HCT116 (cell line): ENCODE results near the gene MTG2. TPM values are rescaled to one million over a fixed set of nuclear protein-coding genes. Genes with fewer than 3 reads are reported as not detected.

Source experiments
- ATAC-seq: fragments of 200-7000 bp; cut with Tn5 transposase; 2 replicates; pipeline ENCODE4 v1.9.1; 2020; ENCODE audit warnings: mild to moderate bottlenecking, moderate library complexity
- BruUV-seq: library from RNA; stranded (reverse); fragments of 400-500 nt; replicated peaks from 2 replicates; lab custom pipeline; 2021; lab: Mats Ljungman, UMichigan
- CTCF ChIA-PET: fragments of 300-600 bp; sonication (Branson Sonifier 250); formaldehyde crosslinking; loops from one replicate; lab custom pipeline; 2021; ENCODE audit warnings: antibody characterized with exemption; lab: Charles Lee
- POLR2A ChIA-PET: fragments of 300-600, 350-600 bp; sonication (Branson Sonifier 250); formaldehyde crosslinking; loops from one replicate; lab custom pipeline; 2021; ENCODE audit warnings: antibody characterized with exemption; lab: Charles Lee
- RAD21 ChIA-PET, 2 experiments: fragments of 300-600 bp; sonication (Branson Sonifier 250); formaldehyde crosslinking; loops; one replicate each; lab custom pipeline; 2023; ENCODE audit warnings: low total read pairs in 2 of 2; ENCODE audit not compliant: uncharacterized antibody in 2 of 2, unreplicated experiment in 2 of 2, low non-redundant PET in 1 of 2; lab: Charles Lee
- DNase-seq: peaks from one replicate; pipeline ENCODE4 v3.0.0-alpha.2; 2010; ENCODE audit warnings: low read depth, low spot score
- H2AFZ ChIP-seq: fragments of 200-600 bp; shearing (Covaris generic), sonication (generic); 2 replicates; pipeline ENCODE4 v1.6.1; 2017; ENCODE audit warnings: low read depth, mixed run types, mixed read lengths, antibody characterized with exemption, low read length; ENCODE audit not compliant: poor library complexity, severe bottlenecking
- H3K27ac ChIP-seq: 2 replicates; pipeline ENCODE4 v1.5.1; 2012; ENCODE audit warnings: low read depth, low read length
- H3K27me3 ChIP-seq: fragments of 200-600 bp; sonication (generic); 2 replicates; pipeline ENCODE4 v1.6.1; 2016; ENCODE audit warnings: mixed run types, low read length, mixed read lengths; ENCODE audit not compliant: insufficient read depth
- H3K36me3 ChIP-seq, 2 experiments: fragments of 200-500 bp in 1 of 2; fragments of 200-600 bp in 1 of 2; sonication (Bioruptor generic) in 1 of 2; sonication (generic) in 1 of 2; 2 replicates each; pipeline versions ENCODE4 v1.5.1 to v1.6.1; 2014 to 2016; ENCODE audit warnings: low read length in 2 of 2, inconsistent platforms in 1 of 2, mixed read lengths in 1 of 2, mixed run types in 1 of 2; ENCODE audit not compliant: insufficient read depth in 2 of 2, control insufficient read depth in 1 of 2
- H3K4me1 ChIP-seq, 2 experiments: fragments of 200-600 bp in 1 of 2; sonication (generic) in 1 of 2; 2 replicates each; pipeline versions ENCODE4 v1.5.1 to v1.6.1; 2012 to 2017; ENCODE audit warnings: low read length in 2 of 2, inconsistent platforms in 1 of 2, mild to moderate bottlenecking in 1 of 2, mixed read lengths in 1 of 2, mixed run types in 1 of 2, moderate library complexity in 1 of 2; ENCODE audit not compliant: insufficient read depth in 2 of 2, control insufficient read depth in 1 of 2
- H3K4me2 ChIP-seq: fragments of 200-600 bp; sonication (generic); 2 replicates; pipeline ENCODE4 v1.6.1; 2017; ENCODE audit warnings: mixed run types, low read length, mixed read lengths
- H3K4me3 ChIP-seq, 2 experiments: fragments of 200-600 bp in 1 of 2; sonication (generic) in 1 of 2; replicated peaks in 1 of 2; 2 replicates each; pipeline ENCODE4 v1.5.1; 2011 to 2016; ENCODE audit warnings: low read length in 2 of 2, control low read depth in 1 of 2, low read depth in 1 of 2, mild to moderate bottlenecking in 1 of 2, mixed read lengths in 1 of 2, mixed run types in 1 of 2
- H3K79me2 ChIP-seq: fragments of 200-600 bp; sonication (generic); 2 replicates; pipeline ENCODE4 v1.6.1; 2017; ENCODE audit warnings: mild to moderate bottlenecking, mixed run types, low read length, moderate library complexity, mixed read lengths; ENCODE audit not compliant: insufficient read depth
- H3K9ac ChIP-seq: fragments of 200-600 bp; sonication (generic); 2 replicates; pipeline ENCODE4 v1.6.1; 2016; ENCODE audit warnings: low read length, mixed read lengths
- H3K9me2 ChIP-seq: fragments of 200-600 bp; sonication (generic), shearing (Covaris generic); 2 replicates; pipeline ENCODE4 v1.6.1; 2017; ENCODE audit warnings: mixed run types, mild to moderate bottlenecking, moderate library complexity; ENCODE audit not compliant: insufficient read depth
- H3K9me3 ChIP-seq, 2 experiments: fragments of 200-500 bp in 1 of 2; fragments of 200-600 bp in 1 of 2; sonication (Bioruptor generic) in 1 of 2; sonication (generic) in 1 of 2; 2 replicates each; pipeline ENCODE4 v1.6.1; 2014 to 2017; ENCODE audit warnings: low read length in 2 of 2, mixed read lengths in 2 of 2, inconsistent platforms in 1 of 2, low read depth in 1 of 2, mild to moderate bottlenecking in 1 of 2, mixed run types in 1 of 2, moderate library complexity in 1 of 2; ENCODE audit not compliant: control insufficient read depth in 1 of 2, insufficient read depth in 1 of 2
- H4K20me1 ChIP-seq: fragments of 200-600 bp; sonication (generic), shearing (Covaris generic); 2 replicates; pipeline ENCODE4 v1.6.1; 2017; ENCODE audit warnings: mixed run types, mild to moderate bottlenecking, moderate library complexity; ENCODE audit not compliant: insufficient read depth
- ATF3 ChIP-seq: IDR thresholded peaks from 2 replicates; pipeline ENCODE4 v1.6.1; 2012
- CBX3 ChIP-seq: IDR thresholded peaks from 2 replicates; pipeline ENCODE4 v1.6.1; 2012; ENCODE audit warnings: low read depth
- CEBPB ChIP-seq: IDR thresholded peaks from 2 replicates; pipeline ENCODE4 v1.6.1; 2012; ENCODE audit warnings: low read depth
- CTCF ChIP-seq, 3 experiments: fragments of 200-600 bp in 1 of 3; sonication (generic) in 1 of 3; IDR thresholded peaks in 2 of 3; conservative IDR thresholded peaks in 1 of 3; 2 replicates each; pipeline ENCODE4 v1.5.1; 2012 to 2017; ENCODE audit warnings: low read depth in 2 of 3, low read length in 2 of 3, antibody characterized with exemption in 1 of 3, borderline replicate concordance in 1 of 3, control low read depth in 1 of 3, mild to moderate bottlenecking in 1 of 3, mixed read lengths in 1 of 3, mixed run types in 1 of 3, moderate library complexity in 1 of 3; ENCODE audit not compliant: insufficient read depth in 1 of 3
- EGR1 ChIP-seq: IDR thresholded peaks from 2 replicates; pipeline ENCODE4 v1.6.1; 2012; ENCODE audit warnings: low read depth
- ELF1 ChIP-seq: IDR thresholded peaks from 2 replicates; pipeline ENCODE4 v1.6.1; 2012; ENCODE audit warnings: low read depth, borderline replicate concordance
- EZH2 ChIP-seq: fragments of 200-600 bp; sonication (generic); IDR thresholded peaks from 2 replicates; pipeline ENCODE4 v1.6.1; 2017; ENCODE audit warnings: antibody characterized with exemption, mixed run types
- EZH2phosphoT487 ChIP-seq: fragments of 200-600 bp; IDR thresholded peaks from 2 replicates; pipeline ENCODE4 v1.6.1; 2018; ENCODE audit warnings: antibody characterized with exemption, borderline replicate concordance
- FOSL1 ChIP-seq: IDR thresholded peaks from 2 replicates; pipeline ENCODE4 v1.6.1; 2012; ENCODE audit warnings: low read depth
- JUND ChIP-seq: IDR thresholded peaks from 2 replicates; pipeline ENCODE4 v1.6.1; 2012
- MAX ChIP-seq: IDR thresholded peaks from 2 replicates; pipeline ENCODE4 v1.6.1; 2012
- POLR2A ChIP-seq: IDR thresholded peaks from 2 replicates; pipeline ENCODE4 v1.7.0; 2011; ENCODE audit warnings: borderline replicate concordance; ENCODE audit not compliant: insufficient read depth, insufficient read length; ENCODE audit errors: extremely low read depth
- RAD21 ChIP-seq: IDR thresholded peaks from 2 replicates; pipeline ENCODE4 v1.6.1; 2012; ENCODE audit warnings: low read depth, mild to moderate bottlenecking
- REST ChIP-seq: IDR thresholded peaks from 2 replicates; pipeline ENCODE4 v1.6.1; 2012; ENCODE audit warnings: low read depth
- SIN3A ChIP-seq: IDR thresholded peaks from 2 replicates; pipeline ENCODE4 v1.6.1; 2012; ENCODE audit warnings: low read depth
- SP1 ChIP-seq: IDR thresholded peaks from 2 replicates; pipeline ENCODE4 v1.6.1; 2012; ENCODE audit warnings: low read depth
- SRF ChIP-seq: IDR thresholded peaks from 2 replicates; pipeline ENCODE4 v1.6.1; 2012; ENCODE audit warnings: low read depth
- YY1 ChIP-seq: IDR thresholded peaks from 2 replicates; pipeline ENCODE4 v1.6.1; 2011; ENCODE audit warnings: low read length, low read depth, moderate library complexity, mild to moderate bottlenecking; ENCODE audit not compliant: insufficient replicate concordance; ENCODE audit errors: extremely low read depth
- ZBTB33 ChIP-seq: IDR thresholded peaks from 2 replicates; pipeline ENCODE4 v1.6.1; 2011; ENCODE audit warnings: mild to moderate bottlenecking, low read length, moderate library complexity; ENCODE audit not compliant: insufficient replicate concordance; ENCODE audit errors: extremely low read depth
- ZFX ChIP-seq: fragments of 450-650 bp; IDR thresholded peaks from 2 replicates; pipeline ENCODE4 v1.6.1; 2017
- ZNF274 ChIP-seq: fragments of 200-500 bp; sonication (Bioruptor generic); IDR thresholded peaks from 2 replicates; pipeline ENCODE4 v1.6.1; 2014; ENCODE audit warnings: mild to moderate bottlenecking, low read depth, low read length, inconsistent platforms
- intact Hi-C: fragments of 100-400 bp; cut with micrococcal nuclease; formaldehyde crosslinking; loops from 2 replicates; pipeline ENCODE4 v1.10.0; 2022
- total RNA-seq: library from RNA; stranded (reverse); gene quantifications from one replicate; pipeline ENCODE4 v1.2.1, GENCODE V29; 2021; ENCODE audit not compliant: unreplicated experiment

Gene MTG2
- total RNA-seq, 1 experiment from 2014 or later, result 43.3 TPM

- POLR2A ChIA-PET, result no interaction called here
- ATAC-seq (peak; percentile 75), DNase-seq (peak; percentile 86)
- Histone ChIP-seq H4K20me1 (peaks cover 3% of the 10 kb centered on the region; the same call in 1 of the 2 replicates), H3K36me3 (peaks cover 14% of the 10 kb centered on the region in 2 experiments; a peak in 2 of 4 replicates), H3K4me1 (peaks cover 50 to 70% of the 10 kb centered on the region in 2 experiments), H3K9me3 (no peaks in the 10 kb centered on the region), H3K27ac (peak overlapping the region; percentile 61), H3K4me3 (peak overlapping the region in 1 of 2 experiments; percentile 40; a peak in 2 of 4 replicates), H3K4me2 (peak overlapping the region; percentile 85), H2AFZ (no peak overlapping the region), H3K27me3 (no peaks in the 10 kb centered on the region), H3K79me2 (peaks cover 63% of the 10 kb centered on the region), H3K9ac (peak overlapping the region; percentile 53), H3K9me2 (no peaks in the 10 kb centered on the region)
- RAD21 ChIA-PET, result no interaction called here
- no TSS peak for BruUV-seq
- CTCF ChIA-PET, result no interaction called here
- intact Hi-C loops, result loop anchor here (2.0 kb wide), 1 partner anchor 23 kb away; the partner anchor contains the start of gene MTG2
- TF ChIP-seq CTCF (IDR thresholded peaks at IDR 0.05 in 2 of 3, conservative IDR thresholded peaks at IDR 0.05 in 1 of 3; ENCODE audit: borderline replicate concordance in 1 of 3, insufficient read depth in 1 of 3, low read depth in 2 of 3, low read length in 2 of 3) (no peak), RAD21 (no peak), ATF3 (no peak), SRF (no peak; the same call in 1 of the 2 replicates), JUND (peak; percentile 81; the same call in 1 of the 2 replicates), ZFX (no peak), ZBTB33 (no peak), REST (no peak), CEBPB (no peak), ZNF274 (no peak), SP1 (peak; percentile 86), EZH2 (no peak), SIN3A (peak; percentile 93), EGR1 (peak; percentile 97), FOSL1 (peak; percentile 78), MAX (peak; percentile 82), EZH2phosphoT487 (no peak), CBX3 (peak; percentile 73; the same call in 1 of the 2 replicates), POLR2A (no peak), YY1 (no peak), ELF1 (no peak)
Observed at GRCh38 chr20:62159839-62160238, 23.0 kb upstream of the MTG2 start.
